GM12865 (cell line): ENCODE results near the gene CACNA1C.

ENCODE experiments used
- DNase-seq: peaks from one replicate; pipeline ENCODE4 v3.0.0; 2010; ENCODE audit warnings: low read depth
- H3K4me3 ChIP-seq: 2 replicates; pipeline ENCODE4 v1.5.1; 2011; ENCODE audit warnings: mild to moderate bottlenecking, low read depth, low read length, control low read depth
- CTCF ChIP-seq: IDR thresholded peaks from 2 replicates; pipeline ENCODE4 v1.5.1; 2011; ENCODE audit warnings: low read length, control low read depth, low read depth, inconsistent platforms; ENCODE audit not compliant: insufficient read depth; ENCODE audit errors: missing control alignments

CACNA1C gene

DNA sequence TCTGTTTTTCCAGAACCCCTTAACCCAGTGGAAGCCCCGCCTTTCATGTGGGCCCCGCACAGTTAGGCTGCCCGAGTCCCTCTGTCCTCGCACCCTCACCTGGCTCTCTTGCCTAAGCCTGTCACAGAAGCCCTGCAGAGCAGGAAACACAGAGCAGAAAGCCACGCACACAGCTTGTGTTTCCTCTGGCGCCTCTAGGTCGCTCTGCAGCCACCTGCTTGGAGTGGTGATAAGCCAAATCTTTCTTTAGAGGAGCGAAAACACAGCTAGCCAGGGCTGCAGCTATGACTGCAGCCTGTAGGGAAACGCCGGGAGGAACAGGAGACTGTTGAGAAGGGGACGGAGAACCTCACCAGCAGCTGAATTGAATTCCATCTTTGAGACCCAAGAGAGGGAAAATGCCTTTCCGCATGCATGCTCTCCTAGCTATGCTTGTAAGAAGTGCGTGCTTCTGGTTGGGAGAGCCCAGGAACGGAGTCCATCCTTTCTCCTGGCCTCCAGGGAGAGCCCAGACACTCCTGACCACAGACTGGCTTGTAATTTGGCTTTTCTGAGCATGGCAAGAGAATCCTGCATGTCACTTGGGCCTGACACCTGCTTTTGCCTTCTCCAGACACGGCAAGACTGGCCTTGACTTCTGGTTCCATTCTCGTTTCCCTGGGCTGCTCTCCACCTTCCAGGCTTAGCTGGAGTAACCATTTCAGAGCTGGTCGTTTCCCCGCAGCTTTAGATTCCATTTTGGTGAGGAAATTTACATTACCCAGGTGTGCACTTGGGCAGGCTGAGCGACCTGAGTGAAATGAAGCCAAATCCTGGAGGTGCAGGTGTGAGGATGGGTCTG, 301.6 kb downstream of the CACNA1C start:
- DNase-seq: peak; percentile 34
- TF ChIP-seq CTCF: no peak
- H3K4me3 ChIP-seq: no peak overlapping the region

- DNase-seq: no peak
- H3K4me3 ChIP-seq: no peak overlapping the region
- no peak for TF ChIP-seq CTCF
Observed at GRCh38 chr12:2355198-2355597, 302.4 kb downstream of the CACNA1C start.

- TF ChIP-seq CTCF: peak; percentile 27
- peak; percentile 47 for DNase-seq
- no peak overlapping the region for H3K4me3 ChIP-seq
Observed at GRCh38 chr12:2355604-2356003, 302.8 kb downstream of the CACNA1C start.

DNA sequence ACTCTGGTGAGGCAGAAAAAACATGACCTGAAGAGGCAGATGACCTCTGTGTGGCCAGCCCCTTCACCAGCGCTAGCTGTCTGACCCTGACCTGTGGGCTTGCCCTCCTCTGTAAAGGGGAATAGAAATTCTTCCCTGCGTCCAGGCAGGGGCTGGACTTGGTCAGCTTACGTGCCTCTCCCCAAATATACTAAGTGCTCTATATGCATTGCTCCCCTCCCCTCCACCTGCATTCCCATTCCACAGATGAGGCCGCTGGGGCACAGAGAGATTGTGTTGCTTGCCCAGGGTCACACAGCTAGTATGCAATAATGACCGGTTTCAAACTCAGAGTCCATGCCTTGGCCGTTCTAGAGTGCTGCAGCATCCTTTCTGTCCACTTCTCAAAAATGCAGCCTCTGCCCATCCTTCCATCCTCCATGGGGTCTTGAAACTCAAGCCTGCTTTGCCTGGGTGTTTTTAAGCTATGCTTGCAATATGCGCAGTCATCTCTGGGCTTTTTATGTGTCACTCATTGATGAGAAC, 303.9 kb downstream of the CACNA1C start:
- TF ChIP-seq CTCF: no peak
- H3K4me3 ChIP-seq: no peak overlapping the region
- no peak for DNase-seq

- no peak overlapping the region for H3K4me3 ChIP-seq
- no peak for TF ChIP-seq CTCF
- DNase-seq: no peak
Observed at GRCh38 chr12:2358986-2359658, 306.3 kb downstream of the CACNA1C start.

- no peak for DNase-seq
- no peak for TF ChIP-seq CTCF
- no peak overlapping the region for H3K4me3 ChIP-seq
Observed at GRCh38 chr12:2359725-2360629, 307.2 kb downstream of the CACNA1C start.
